Retinal pigment epithelial cell (primary cell): ENCODE results near the gene TUBA4B.

Experiments used
- DNase-seq: peaks from one replicate; pipeline ENCODE4 v3.0.0-alpha.2; 2010; ENCODE audit warnings: low read depth
- H3K4me3 ChIP-seq: 2 replicates; pipeline ENCODE4 v1.5.1; 2011; ENCODE audit warnings: mild to moderate bottlenecking, low read length, control low read depth, moderate library complexity
- CTCF ChIP-seq: conservative IDR thresholded peaks from 2 replicates; pipeline ENCODE4 v1.5.1; 2011; ENCODE audit warnings: low read depth, low read length, control low read depth, inconsistent platforms

TUBA4B gene

DNA sequence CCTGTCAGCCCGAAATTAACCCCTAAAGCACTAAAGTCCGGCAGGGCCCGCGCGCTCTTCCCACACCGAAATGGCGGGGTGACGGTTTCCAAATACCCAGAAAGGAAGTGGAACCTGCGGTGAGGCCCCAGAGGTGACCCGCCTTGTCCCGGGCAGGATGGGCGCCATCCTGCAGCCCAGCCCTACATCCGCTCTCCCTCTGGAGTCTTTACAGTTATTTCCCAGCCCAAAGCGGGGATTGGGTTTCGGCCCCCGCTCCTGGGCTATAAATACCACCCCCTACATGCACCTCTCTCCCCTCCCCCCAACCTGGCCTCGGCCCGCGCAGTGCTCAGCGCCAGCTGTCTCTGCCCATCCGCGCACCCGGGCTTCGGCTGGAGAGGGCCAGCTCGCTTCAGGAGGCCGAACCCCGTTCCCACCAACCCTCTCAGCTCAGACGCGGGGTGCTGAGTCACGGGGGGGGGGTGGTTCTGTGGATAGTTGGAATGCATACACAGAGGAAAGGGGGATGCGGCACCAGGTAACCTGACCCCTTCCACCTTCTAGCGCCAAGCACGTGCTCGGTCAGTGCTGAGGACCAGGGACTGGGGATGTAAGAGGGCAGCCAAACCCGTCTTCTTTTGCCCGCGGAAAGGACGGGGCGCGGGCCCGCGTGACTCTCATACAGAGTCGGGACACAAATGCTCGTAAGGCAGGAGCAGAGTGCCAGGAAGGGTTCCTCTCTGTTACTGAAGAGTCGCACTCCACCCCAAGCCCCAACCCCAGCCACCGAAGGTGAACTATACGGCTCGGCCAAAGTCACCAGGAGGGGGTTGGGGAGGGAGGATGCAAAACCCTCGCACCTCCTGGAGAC lies at the start of gene TUBA4B:
TSS of gene TUBA4B (plus strand) at position 344 of the 853 bp plus-strand sequence. CDS start at position 509, 165 bp downstream.
- no peak for TF ChIP-seq CTCF
- peak within 1 kb of the TSS; percentile 58 for H3K4me3 ChIP-seq
- no peak for DNase-seq

GRCh38 chr2:219204425-219205164 lies 48.4 kb upstream of the TUBA4B start:
- no peak for DNase-seq
- H3K4me3 ChIP-seq = no peak overlapping the region
- no peak for TF ChIP-seq CTCF

- TF ChIP-seq CTCF = no peak
- DNase-seq = no peak
- H3K4me3 ChIP-seq = no peak overlapping the region
These were observed 47.9 kb upstream of the TUBA4B start for GRCh38 chr2:219205165-219205538.

GRCh38 chr2:219205981-219206327 lies 47.1 kb upstream of the TUBA4B start:
- no peak for DNase-seq
- TF ChIP-seq CTCF = no peak
- H3K4me3 ChIP-seq = peak overlapping the region; percentile 79

GRCh38 chr2:219206328-219207133 lies 46.5 kb upstream of the TUBA4B start, which contains the start of gene ZFAND2B:
Gene ZFAND2B (plus strand): TSS chr2:219206782. CDS start chr2:219206988, 206 bp downstream.
- no peak for TF ChIP-seq CTCF
- DNase-seq = peak; percentile 54
- H3K4me3 ChIP-seq = peak within 1 kb of the TSS; percentile 79

DNA sequence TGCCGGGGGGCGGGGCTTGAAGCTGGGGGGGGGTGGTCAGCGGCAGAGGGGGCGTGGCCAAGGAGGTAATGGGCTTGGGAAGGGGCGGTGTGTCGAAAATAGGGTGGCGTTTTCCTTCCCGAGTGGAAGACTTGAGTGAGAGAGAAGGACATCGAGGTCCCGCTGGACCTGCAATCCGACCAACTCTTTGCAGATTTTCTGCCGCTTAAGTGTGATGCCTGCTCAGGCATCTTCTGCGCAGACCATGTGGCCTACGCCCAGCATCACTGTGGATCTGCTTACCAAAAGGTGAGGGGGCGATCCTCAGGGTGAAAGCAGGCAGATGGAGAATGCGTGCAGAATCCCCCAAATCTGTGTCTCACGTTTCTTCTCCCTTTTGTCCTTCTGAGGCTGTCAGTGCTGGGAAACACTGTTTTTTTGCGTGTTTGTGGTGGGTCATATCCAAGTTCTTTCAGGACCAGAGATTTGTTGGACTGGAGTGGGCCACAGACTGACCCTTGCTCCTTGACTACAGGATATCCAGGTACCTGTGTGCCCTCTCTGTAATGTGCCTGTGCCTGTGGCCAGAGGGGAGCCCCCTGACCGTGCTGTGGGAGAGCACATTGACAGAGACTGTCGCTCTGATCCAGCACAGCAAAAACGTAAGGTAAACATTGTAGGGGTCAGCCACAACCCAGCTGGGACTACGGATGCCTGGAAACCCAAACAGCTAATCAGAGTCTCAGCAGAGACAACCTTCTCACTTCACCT lies 45.7 kb upstream of the TUBA4B start:
- peak overlapping the region; percentile 71 for H3K4me3 ChIP-seq
- no peak for TF ChIP-seq CTCF
- no peak for DNase-seq
